HG03060 (cell line): ENCODE measurements around the gene SLC35G6.
"Not testable (repeated sequence)": the region's sequence is repeated elsewhere in the genome, so short reads cannot be mapped to it uniquely, and the experiment has no call there.

Experiments
- ATAC-seq: cut with Tn5 transposase; IDR thresholded peaks from one replicate; pipeline ENCODE4 v1.9.1; 2021; ENCODE audit warnings: low read depth, moderate number of reproducible peaks; ENCODE audit not compliant: unreplicated experiment

Gene SLC35G6

GRCh38 chr17:7477392-7478275, 3.6 kb upstream of the SLC35G6 start:
- no peak for ATAC-seq

GRCh38 chr17:7478276-7479212, 2.7 kb upstream of the SLC35G6 start:
- no peak for ATAC-seq

- ATAC-seq = no peak
These were observed 1.8 kb upstream of the SLC35G6 start, which contains the start of gene ZBTB4 for GRCh38 chr17:7479213-7480088. ZBTB4 (minus strand) TSS chr17:7479631; CDS start chr17:7466801, 12,830 bp downstream.

- no peak for ATAC-seq
These were observed 1.2 kb upstream of the SLC35G6 start for GRCh38 chr17:7480089-7480384.

- not testable (repeated sequence) for ATAC-seq
These were observed 846 bp downstream of the SLC35G6 start for GRCh38 chr17:7481842-7482741.

- ATAC-seq = not testable (repeated sequence)
These were observed 1.5 kb downstream of the SLC35G6 start for GRCh38 chr17:7482742-7483088.

- peak; percentile 20 for ATAC-seq
These were observed 2.2 kb downstream of the SLC35G6 start for GRCh38 chr17:7483255-7484066.

GRCh38 chr17:7484067-7484918, 3.0 kb downstream of the SLC35G6 start, which contains the start of gene POLR2A:
POLR2A (plus strand) TSS chr17:7484366.
- peak; percentile 40 for ATAC-seq

GRCh38 chr17:7484919-7485377, 3.7 kb downstream of the SLC35G6 start:
- no peak for ATAC-seq

GRCh38 chr17:7486181-7486580, 4.9 kb downstream of the SLC35G6 start:
- ATAC-seq = no peak

GRCh38 chr17:7490144-7490543, 8.9 kb downstream of the SLC35G6 start:
- ATAC-seq = no peak

- ATAC-seq = no peak
These were observed 10.3 kb downstream of the SLC35G6 start for GRCh38 chr17:7491583-7491982.

GRCh38 chr17:7493941-7494340, 12.7 kb downstream of the SLC35G6 start:
- ATAC-seq = no peak

GRCh38 chr17:7495906-7496434, 14.7 kb downstream of the SLC35G6 start:
- no peak for ATAC-seq

- ATAC-seq = no peak
These were observed 15.4 kb downstream of the SLC35G6 start for GRCh38 chr17:7496470-7497183.

- ATAC-seq = no peak
These were observed 16.0 kb downstream of the SLC35G6 start for GRCh38 chr17:7497228-7497627.

- ATAC-seq = no peak
These were observed 16.4 kb downstream of the SLC35G6 start for GRCh38 chr17:7497636-7498035.
